HepG2 (cell line): ENCODE measurements around the gene PROC. TPM values are rescaled to one million over a fixed set of nuclear protein-coding genes. Genes with fewer than 3 reads are reported as not detected.

Experiments used
- HDAC1 ChIP-seq: sonication (generic); formaldehyde crosslinking; IDR thresholded peaks from 2 replicates; pipeline ENCODE4 v1.5.1; 2020; ENCODE audit warnings: mild to moderate bottlenecking, missing genetic modification reagents
- KDM3A ChIP-seq: IDR thresholded peaks from 2 replicates; pipeline ENCODE4 v1.6.1; 2018; ENCODE audit warnings: low read depth, missing compliant biosample characterization
- KMT2A ChIP-seq: sonication (generic); formaldehyde crosslinking; IDR thresholded peaks from 2 replicates; pipeline ENCODE4 v1.4.0; 2020; ENCODE audit warnings: missing genetic modification reagents
- NFKBIZ ChIP-seq: IDR thresholded peaks from 2 replicates; pipeline ENCODE4 v1.6.1; 2018; ENCODE audit warnings: missing genetic modification reagents, missing compliant biosample characterization
- PAWR ChIP-seq: sonication (generic); formaldehyde crosslinking; IDR thresholded peaks from 2 replicates; pipeline ENCODE4 v1.4.0; 2020; ENCODE audit warnings: missing genetic modification reagents, mild to moderate bottlenecking, borderline replicate concordance
- RCOR2 ChIP-seq: IDR thresholded peaks from 2 replicates; pipeline ENCODE4 v1.6.1; 2016; ENCODE audit warnings: missing biosample characterization, missing genetic modification reagents
- SMC3 ChIP-seq: IDR thresholded peaks from 2 replicates; pipeline ENCODE4 v1.6.1; 2011; ENCODE audit warnings: low read length, improper control_type of control experiment
- SOX13 ChIP-seq, 3 experiments: fragments of 450-650 bp in 1 of 3; sonication (generic) in 1 of 3; formaldehyde crosslinking in 1 of 3; IDR thresholded peaks in 2 of 3; conservative IDR thresholded peaks in 1 of 3; 2 replicates each; pipeline versions ENCODE4 v1.5.0 to v1.6.1; 2016 to 2020; ENCODE audit warnings: antibody characterized with exemption in 1 of 3, mild to moderate bottlenecking in 1 of 3, missing compliant biosample characterization in 1 of 3, missing genetic modification reagents in 1 of 3, moderate library complexity in 1 of 3
- ZBTB3 ChIP-seq: sonication (generic); formaldehyde crosslinking; IDR thresholded peaks from 2 replicates; pipeline ENCODE4 v1.4.0; 2020; ENCODE audit warnings: low read depth, mild to moderate bottlenecking, moderate library complexity, missing genetic modification reagents, borderline replicate concordance
- ZMAT3 ChIP-seq: sonication (generic); formaldehyde crosslinking; conservative IDR thresholded peaks from 2 replicates; pipeline ENCODE4 v1.7.0; 2021; ENCODE audit warnings: missing genetic modification reagents
- ZNF143 ChIP-seq: sonication (generic); formaldehyde crosslinking; IDR thresholded peaks from 2 replicates; pipeline ENCODE4 v1.4.0; 2020; ENCODE audit warnings: missing genetic modification reagents
- ZNF543 ChIP-seq: sonication (generic); formaldehyde crosslinking; IDR thresholded peaks from 2 replicates; pipeline ENCODE4 v1.4.0; 2020; ENCODE audit warnings: mild to moderate bottlenecking, missing genetic modification reagents
- polyA plus RNA-seq, 8 experiments: library from polyadenylated mRNA; depleted of rRNA in 3 of 8; stranded (reverse) in 7 of 8; unstranded in 1 of 8; fragments of >200 nt; fragmentation: Illumina TruSeq in 4 of 8; extraction: Trizol in 4 of 8; gene quantifications; 2 replicates each; pipeline versions ENCODE4 v1.2.1 to v1.2.3, GENCODE V29; 2011 to 2016; ENCODE audit warnings: low read depth in 4 of 8, missing spikeins in 1 of 8, mixed read lengths in 1 of 8; ENCODE audit not compliant: insufficient read depth in 1 of 8
- total RNA-seq, 5 experiments: library from RNA; depleted of rRNA; stranded (reverse); fragments of >200 nt; fragmentation: Illumina TruSeq; extraction: Trizol; gene quantifications; 2 replicates each; pipeline ENCODE4 v1.2.3, GENCODE V29; 2016; ENCODE audit warnings: low read depth in 1 of 5
- TF ChIP-seq, protein P1 (sequence below): sonication (generic); formaldehyde crosslinking; IDR thresholded peaks from 2 replicates; pipeline ENCODE4 v1.5.0; 2020; ENCODE audit warnings: mild to moderate bottlenecking, missing genetic modification reagents, borderline replicate concordance
- TF ChIP-seq, protein P2 (sequence below): sonication (generic); formaldehyde crosslinking; IDR thresholded peaks from 2 replicates; pipeline ENCODE4 v1.4.0; 2020; ENCODE audit warnings: missing genetic modification reagents
- TF ChIP-seq, protein P3 (sequence below): sonication (generic); formaldehyde crosslinking; IDR thresholded peaks from 2 replicates; pipeline ENCODE4 v1.8.1; 2023; ENCODE audit warnings: mild to moderate bottlenecking, moderate library complexity, missing genetic modification reagents
- TF ChIP-seq, protein P4 (sequence below): IDR thresholded peaks from 2 replicates; pipeline ENCODE4 v1.6.1; 2012; ENCODE audit warnings: low read depth, low read length, improper control_type of control experiment
- TF ChIP-seq, protein P5 (sequence below): sonication (generic); formaldehyde crosslinking; IDR thresholded peaks from 2 replicates; pipeline ENCODE4 v1.5.0; 2020; ENCODE audit warnings: mild to moderate bottlenecking, missing genetic modification reagents

PROC gene
- total and polyA plus RNA-seq, 2 of the 13 experiments (the other 11 are each of a cell fraction or from before 2014, with no cell fraction given), result 134 to 185 TPM

DNA sequence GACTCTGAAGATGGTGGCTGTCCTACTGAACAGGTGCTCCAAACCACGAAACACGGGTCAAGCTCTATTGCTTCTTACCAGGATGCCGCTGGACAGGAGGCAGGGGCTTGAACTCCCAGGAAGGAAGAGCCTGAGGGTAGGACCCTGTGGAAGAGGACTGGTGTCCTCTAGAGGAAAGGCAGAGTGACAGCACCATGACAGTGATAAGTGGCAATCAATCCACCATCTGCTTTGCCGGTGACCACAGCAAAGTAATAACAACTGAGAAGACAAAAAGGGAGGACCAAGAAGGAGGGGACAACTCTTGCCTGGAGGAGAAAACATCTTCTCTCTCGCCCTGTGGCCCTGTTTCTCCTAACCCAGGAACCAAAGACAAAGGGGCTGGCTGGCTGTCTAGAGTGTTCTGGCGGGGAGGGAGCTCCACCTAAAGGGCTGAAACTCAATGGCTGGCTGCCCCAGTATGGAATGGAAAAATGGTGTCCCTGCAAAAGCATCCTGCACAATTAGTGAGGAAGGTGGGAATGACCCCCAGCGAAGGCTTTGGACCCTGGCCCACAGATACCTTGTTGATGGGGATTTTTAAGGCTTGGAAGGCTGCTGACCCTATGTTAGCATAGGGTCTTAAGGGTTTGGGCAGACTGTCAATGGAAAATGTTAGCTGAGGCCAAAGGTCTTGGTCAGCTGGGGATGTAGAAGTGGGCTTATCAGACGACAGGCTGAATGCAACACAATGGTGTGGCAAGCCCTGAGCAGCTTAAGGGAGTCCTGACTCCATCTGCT is 35.4 kb downstream of the PROC start (continued):
- 0 out of 2 replicates have a peak, but pooled peaks have one; percentile 56 for TF ChIP-seq ZNF543
- TF ChIP-seq, protein P1, sequence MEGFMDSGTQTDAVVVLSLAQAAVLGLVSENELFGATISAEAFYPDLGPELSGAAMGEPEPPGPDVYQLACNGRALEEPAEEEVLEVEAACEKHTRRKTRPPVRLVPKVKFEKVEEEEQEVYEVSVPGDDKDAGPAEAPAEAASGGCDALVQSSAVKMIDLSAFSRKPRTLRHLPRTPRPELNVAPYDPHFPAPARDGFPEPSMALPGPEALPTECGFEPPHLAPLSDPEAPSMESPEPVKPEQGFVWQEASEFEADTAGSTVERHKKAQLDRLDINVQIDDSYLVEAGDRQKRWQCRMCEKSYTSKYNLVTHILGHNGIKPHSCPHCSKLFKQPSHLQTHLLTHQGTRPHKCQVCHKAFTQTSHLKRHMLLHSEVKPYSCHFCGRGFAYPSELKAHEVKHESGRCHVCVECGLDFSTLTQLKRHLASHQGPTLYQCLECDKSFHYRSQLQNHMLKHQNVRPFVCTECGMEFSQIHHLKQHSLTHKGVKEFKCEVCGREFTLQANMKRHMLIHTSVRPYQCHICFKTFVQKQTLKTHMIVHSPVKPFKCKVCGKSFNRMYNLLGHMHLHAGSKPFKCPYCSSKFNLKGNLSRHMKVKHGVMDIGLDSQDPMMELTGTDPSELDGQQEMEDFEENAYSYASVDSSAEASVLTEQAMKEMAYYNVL (CRISPR knock-in tag), result peak; percentile 18; the same call in 1 of the 2 replicates
- 0 out of 2 replicates have a peak, but pooled peaks have one; percentile 63 for TF ChIP-seq ZBTB3
- 0 out of 2 replicates have a peak, but pooled peaks have one; percentile 32 for TF ChIP-seq NFKBIZ
- TF ChIP-seq, protein P2, sequence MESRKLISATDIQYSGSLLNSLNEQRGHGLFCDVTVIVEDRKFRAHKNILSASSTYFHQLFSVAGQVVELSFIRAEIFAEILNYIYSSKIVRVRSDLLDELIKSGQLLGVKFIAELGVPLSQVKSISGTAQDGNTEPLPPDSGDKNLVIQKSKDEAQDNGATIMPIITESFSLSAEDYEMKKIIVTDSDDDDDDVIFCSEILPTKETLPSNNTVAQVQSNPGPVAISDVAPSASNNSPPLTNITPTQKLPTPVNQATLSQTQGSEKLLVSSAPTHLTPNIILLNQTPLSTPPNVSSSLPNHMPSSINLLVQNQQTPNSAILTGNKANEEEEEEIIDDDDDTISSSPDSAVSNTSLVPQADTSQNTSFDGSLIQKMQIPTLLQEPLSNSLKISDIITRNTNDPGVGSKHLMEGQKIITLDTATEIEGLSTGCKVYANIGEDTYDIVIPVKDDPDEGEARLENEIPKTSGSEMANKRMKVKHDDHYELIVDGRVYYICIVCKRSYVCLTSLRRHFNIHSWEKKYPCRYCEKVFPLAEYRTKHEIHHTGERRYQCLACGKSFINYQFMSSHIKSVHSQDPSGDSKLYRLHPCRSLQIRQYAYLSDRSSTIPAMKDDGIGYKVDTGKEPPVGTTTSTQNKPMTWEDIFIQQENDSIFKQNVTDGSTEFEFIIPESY, result peak; percentile 85
- TF ChIP-seq SMC3, result peak; percentile 97
- TF ChIP-seq HDAC1 (CRISPR knock-in tag), result peak; percentile 60; the same call in 1 of the 2 replicates
- TF ChIP-seq, protein P3, sequence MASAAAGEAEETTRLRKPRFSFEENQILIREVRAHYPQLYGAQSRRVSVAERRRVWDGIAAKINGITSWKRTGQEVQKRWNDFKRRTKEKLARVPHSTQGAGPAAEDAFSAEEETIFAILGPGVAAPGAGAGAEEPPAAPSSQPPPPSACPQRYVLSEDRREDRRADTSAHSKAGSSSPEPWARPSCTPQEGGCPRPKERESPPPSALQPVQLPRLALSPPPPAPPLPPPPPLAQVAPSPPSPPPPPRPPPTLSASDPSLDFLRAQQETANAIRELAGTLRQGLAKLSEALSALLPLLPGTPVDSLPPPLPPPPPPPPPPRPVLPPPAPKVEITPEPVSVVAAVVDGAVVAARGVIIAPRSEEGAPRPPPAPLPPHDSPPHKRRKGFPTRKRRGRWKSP (CRISPR knock-in tag), result peak; percentile 60; the same call in 1 of the 2 replicates
- peak; percentile 37; the same call in 1 of the 2 replicates for TF ChIP-seq RCOR2 (CRISPR knock-in tag)
- TF ChIP-seq, protein P4, sequence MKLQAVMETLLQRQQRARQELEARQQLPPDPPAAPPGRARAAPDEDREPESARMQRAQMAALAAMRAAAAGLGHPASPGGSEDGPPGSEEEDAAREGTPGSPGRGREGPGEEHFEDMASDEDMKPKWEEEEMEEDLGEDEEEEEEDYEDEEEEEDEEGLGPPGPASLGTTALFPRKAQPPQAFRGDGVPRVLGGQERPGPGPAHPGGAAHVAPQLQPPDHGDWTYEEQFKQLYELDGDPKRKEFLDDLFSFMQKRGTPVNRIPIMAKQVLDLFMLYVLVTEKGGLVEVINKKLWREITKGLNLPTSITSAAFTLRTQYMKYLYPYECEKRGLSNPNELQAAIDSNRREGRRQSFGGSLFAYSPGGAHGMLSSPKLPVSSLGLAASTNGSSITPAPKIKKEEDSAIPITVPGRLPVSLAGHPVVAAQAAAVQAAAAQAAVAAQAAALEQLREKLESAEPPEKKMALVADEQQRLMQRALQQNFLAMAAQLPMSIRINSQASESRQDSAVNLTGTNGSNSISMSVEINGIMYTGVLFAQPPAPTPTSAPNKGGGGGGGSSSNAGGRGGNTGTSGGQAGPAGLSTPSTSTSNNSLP, result peak; percentile 74; the same call in 1 of the 2 replicates
- TF ChIP-seq ZMAT3 (CRISPR knock-in tag), result no peak
- 0 out of 2 replicates have a peak, but pooled peaks have one; percentile 30 for TF ChIP-seq KMT2A
- TF ChIP-seq ZNF143 (CRISPR knock-in tag), result 0 out of 2 replicates have a peak, but pooled peaks have one; percentile 18
- no peak; the same call in 1 of the 2 replicates for TF ChIP-seq PAWR (CRISPR knock-in tag)
- TF ChIP-seq, protein P5, sequence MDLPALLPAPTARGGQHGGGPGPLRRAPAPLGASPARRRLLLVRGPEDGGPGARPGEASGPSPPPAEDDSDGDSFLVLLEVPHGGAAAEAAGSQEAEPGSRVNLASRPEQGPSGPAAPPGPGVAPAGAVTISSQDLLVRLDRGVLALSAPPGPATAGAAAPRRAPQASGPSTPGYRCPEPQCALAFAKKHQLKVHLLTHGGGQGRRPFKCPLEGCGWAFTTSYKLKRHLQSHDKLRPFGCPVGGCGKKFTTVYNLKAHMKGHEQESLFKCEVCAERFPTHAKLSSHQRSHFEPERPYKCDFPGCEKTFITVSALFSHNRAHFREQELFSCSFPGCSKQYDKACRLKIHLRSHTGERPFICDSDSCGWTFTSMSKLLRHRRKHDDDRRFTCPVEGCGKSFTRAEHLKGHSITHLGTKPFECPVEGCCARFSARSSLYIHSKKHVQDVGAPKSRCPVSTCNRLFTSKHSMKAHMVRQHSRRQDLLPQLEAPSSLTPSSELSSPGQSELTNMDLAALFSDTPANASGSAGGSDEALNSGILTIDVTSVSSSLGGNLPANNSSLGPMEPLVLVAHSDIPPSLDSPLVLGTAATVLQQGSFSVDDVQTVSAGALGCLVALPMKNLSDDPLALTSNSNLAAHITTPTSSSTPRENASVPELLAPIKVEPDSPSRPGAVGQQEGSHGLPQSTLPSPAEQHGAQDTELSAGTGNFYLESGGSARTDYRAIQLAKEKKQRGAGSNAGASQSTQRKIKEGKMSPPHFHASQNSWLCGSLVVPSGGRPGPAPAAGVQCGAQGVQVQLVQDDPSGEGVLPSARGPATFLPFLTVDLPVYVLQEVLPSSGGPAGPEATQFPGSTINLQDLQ, result no peak
- peak; percentile 76; the same call in 1 of the 2 replicates for TF ChIP-seq KDM3A (CRISPR knock-in tag)
- TF ChIP-seq SOX13 (IDR thresholded peaks at IDR 0.05), result no peak
- TF ChIP-seq SOX13 (CRISPR knock-in tag; conservative IDR thresholded peaks at IDR 0.05 in 1 of 2, IDR thresholded peaks at IDR 0.05 in 1 of 2), result peak in 1 of 2 experiments; percentile 50; a peak in 1 of 4 replicates
